SHP77 (cell line): ENCODE results near the gene MPC2.
"Not testable (repeated sequence)": the region's sequence is repeated elsewhere in the genome, so short reads cannot be mapped to it uniquely, and the experiment has no call there.

Experiments
- DNase-seq, 2 experiments: peaks; one replicate each; lab custom pipeline; 2025; lab: John Stamatoyannopoulos, UW

Gene MPC2

GRCh38 chr1:167934426-167935215 is 2.3 kb downstream of the MPC2 start:
- no peak for DNase-seq

DNA sequence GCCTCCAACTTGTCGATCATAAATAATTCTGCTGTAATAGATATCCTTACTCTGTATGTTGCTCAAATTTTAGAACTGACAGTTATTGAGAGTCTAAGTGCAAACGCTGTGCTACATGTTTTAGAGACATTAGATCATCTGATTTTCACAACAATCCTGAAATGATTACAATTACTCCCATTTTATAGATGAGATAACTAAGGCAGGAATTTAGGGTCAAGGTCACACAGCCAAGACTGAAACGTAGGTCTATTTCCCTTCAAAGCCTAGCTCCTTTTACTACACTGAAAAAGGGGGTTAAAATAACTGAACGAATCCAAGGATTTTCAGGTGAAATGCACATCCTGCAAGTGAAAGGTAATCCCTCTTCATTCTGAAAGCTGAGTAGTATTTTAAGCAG is 3.1 kb downstream of the MPC2 start:
- DNase-seq = no peak

- DNase-seq = no peak
Observed at GRCh38 chr1:167929725-167930124, 7.1 kb downstream of the MPC2 start.

GRCh38 chr1:167928919-167929318 is 8.0 kb downstream of the MPC2 start:
- not testable (repeated sequence) for DNase-seq

DNA sequence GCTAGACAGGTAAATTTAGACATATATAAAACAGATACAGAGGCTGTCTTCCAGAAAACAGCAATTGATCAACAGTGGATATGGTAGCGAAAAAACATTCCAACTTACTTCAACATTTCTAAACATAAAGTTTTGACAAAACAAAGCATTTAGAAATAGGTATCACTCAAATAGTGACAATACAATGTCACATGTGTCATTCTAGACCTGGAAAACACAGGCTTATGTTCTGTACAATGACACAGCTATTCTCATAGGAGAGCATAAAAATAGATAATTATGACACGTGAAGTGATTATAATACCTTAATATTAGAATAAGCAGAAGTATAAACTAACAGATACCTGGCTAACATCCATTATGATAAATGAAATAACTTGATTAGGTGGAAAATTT is 8.4 kb downstream of the MPC2 start:
- DNase-seq = no peak

GRCh38 chr1:167927046-167927754 is 9.7 kb downstream of the MPC2 start:
- DNase-seq = no peak

DNA sequence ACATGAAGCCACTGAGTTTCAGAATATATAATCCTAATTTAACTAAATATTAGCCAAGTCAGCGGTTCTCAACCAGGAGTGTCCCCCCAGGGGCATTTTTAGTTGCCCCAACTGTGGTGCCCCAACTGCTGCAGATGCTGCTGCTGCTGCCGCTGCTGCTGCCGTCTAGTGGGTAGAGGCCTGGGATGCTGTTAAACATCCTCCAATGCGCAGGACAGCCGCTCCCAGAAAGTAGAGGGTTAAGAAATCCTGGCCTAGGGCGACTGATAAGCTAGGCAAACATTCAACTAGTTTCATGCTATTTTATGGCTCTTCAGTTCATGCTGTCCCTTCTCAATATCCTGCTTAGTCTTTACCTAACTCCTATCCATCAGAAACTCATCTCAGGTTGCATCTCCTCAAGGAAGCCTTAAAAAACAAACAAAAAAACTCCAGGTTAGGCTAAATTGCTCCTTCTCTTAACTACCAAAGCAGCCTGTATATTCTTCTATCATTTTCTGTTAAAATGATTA is 10.3 kb downstream of the MPC2 start:
- DNase-seq = no peak

DNA sequence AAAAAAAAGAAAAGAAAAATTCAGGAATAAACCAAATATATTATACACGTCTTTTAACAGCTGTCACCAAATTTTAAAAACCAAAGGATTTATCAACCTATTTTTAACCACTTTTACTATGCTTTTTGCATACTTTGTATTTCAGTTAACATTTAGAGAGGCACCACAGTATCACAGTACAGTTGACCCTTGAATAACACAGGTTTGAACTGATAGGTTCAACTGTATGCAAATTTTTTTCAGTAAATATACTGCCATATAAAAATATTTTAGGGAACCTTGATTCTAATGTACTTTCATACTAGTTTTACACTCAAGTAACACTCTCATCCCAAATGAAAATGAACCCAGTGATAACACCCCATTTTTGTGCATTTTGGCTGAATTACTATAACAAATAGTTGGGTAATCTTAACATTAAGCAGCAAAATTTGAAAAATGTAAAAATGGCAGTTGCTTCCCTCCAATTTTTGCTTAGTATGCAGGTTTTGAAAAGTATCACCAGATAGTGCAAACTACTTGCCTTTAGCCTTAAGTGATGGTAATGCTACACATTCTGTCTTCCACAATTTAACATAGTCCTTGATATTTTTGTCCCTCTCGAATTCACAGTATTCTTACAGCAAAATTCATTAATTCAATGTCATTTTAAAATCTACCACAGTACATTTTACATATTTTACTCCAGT is 12.2 kb downstream of the MPC2 start:
- no peak for DNase-seq

- no peak for DNase-seq
Observed at GRCh38 chr1:167924102-167924501, 12.8 kb downstream of the MPC2 start.

GRCh38 chr1:167923324-167924056 is 13.4 kb downstream of the MPC2 start:
- DNase-seq = no peak

- DNase-seq = no peak
Observed at GRCh38 chr1:167922611-167923074, 14.2 kb downstream of the MPC2 start.

DNA sequence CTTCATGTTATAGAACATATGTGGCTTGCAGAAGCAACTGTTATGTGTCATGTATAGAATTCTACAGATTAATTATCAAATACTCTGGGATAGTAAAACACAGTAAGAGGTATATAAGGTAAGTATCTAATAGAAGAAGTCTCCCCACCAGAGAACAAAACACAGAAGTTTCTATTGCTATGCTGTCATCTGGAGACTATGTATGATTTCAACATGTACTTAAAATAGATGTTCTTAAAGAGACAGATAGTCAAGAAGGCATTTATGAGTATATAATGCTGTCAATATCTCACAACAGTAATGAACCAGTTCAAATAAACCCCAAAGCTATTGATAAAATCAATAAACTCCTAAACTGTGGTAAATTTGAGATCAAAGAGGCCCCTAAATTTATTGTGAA is 14.8 kb downstream of the MPC2 start:
- no peak for DNase-seq

DNA sequence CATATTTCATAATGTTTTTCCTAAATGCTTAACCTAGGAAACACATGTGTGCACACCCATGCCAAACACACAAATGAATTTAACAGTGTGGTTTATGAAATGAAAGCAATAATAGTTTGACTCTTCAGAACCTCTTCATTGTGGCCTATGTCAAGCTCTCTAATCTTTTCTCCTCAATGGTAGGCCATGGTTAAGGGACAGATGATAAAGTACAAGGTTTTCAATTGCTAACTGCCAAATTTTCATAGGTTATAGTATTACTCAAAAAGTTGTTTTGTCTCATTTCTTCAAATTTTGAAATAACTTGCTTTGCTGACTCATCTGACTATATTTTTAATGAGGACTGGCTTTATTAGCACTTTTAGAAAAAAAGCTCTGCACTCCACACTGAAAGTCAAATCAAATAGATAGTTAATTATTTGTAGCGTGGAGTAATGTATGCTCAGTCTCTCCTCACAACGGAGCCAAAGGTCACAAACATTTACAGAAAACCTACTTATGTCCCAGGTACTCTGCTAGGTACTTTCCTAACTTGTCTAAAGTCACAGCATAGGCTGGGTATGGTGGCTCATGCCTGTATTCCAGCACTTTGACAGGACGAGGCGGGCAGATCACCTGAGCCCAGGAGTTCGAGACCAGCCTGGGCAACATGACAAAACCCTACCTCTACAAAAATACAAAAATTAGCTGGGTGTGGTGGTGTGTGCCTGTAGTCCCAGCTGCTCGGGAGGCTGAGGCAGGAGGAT is 19.9 kb downstream of the MPC2 start:
- DNase-seq = no peak

DNA sequence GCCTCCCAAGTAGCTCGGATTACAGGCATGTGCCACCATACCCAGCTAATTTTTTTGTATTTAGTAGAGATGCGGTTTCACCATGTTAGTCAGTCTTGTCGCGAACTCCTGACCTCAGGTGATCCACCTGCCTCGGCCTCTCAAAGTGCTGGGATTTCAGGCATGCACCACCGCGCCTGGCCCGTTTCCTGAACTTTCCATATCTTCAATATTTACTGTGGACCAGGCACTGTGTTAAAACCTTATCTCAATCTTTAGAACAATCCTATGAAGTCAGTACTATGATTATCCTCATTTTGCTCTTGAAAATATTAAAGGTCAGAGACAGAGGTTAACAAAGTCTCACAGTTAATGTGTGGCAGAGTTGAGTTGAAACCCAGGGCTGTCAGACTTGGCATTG is 21.3 kb downstream of the MPC2 start:
- DNase-seq = no peak

DNA sequence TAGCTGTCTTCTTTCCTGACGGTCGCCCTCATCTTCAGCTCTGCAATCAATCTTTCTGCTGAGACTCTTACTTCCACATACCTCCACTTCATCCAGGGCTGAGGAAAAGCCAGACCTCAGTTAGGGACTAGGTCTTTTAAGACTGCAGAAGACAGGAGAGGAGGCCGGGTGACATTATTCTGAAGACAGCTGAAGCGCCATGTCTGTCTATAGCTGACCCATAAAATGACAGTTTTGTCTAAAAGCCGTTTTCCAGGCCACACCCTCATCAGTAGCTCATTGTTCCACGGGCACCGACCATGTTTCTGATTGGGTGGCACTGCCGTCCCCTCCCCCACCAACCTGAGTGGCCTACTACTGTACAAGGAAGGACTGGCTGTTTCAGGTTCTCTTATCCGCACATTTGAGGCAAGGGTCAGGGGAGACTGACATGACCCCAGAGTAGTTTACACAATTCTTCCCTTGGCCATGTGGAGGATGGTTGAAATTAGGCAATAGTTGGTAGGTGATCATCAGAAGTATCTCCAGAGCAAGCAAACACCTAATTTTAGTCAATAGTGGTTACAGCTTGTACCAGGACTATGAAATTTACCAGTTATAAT is 22.9 kb downstream of the MPC2 start, which contains the start of gene ADCY10:
Gene ADCY10 (minus strand): TSS at position 240 of the 602 bp plus-strand sequence. CDS start 8,994 bp downstream, outside the sequence.
- DNase-seq = no peak

DNA sequence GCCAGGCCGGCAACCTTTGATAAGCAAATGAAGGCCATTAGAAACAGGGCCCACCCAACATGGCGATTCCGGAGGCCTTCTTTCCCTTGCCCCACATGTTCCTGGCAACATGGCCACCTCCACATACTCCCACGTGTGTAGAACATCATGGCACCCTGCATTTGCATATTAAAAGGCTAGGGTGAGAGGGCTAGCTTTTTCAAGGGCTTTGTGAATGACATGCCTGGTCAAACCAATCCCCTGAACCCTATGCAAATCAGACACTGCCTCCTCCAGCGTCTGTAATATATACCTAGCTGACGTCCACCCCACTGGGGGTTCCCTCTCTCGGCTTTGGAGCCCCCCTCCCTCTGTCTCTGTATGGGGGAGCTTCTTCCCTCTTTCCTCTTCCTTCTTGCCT is 24.6 kb downstream of the MPC2 start:
- no peak for DNase-seq

- DNase-seq = no peak
Observed at GRCh38 chr1:167911413-167911812, 25.5 kb downstream of the MPC2 start.

DNA sequence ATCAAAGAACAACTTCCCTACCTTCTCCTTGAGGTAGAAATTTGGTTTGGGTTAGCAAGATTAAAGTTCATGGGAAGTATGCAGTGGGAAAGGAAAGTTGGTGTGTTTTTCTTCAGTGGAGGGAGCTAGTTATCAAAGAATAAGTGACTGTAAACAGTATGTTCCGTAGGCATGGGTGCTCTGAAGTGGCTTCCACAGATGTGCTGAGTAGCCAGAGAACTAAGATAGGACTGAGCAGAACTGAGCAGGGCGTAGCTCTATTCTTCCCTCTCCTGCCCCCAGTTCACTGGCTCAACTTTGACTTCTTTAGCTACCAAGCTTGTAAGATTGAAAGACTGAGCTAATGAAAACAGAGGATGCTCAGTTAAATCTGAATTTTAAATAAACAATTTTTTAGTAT is 26.3 kb downstream of the MPC2 start:
- DNase-seq = no peak

DNA sequence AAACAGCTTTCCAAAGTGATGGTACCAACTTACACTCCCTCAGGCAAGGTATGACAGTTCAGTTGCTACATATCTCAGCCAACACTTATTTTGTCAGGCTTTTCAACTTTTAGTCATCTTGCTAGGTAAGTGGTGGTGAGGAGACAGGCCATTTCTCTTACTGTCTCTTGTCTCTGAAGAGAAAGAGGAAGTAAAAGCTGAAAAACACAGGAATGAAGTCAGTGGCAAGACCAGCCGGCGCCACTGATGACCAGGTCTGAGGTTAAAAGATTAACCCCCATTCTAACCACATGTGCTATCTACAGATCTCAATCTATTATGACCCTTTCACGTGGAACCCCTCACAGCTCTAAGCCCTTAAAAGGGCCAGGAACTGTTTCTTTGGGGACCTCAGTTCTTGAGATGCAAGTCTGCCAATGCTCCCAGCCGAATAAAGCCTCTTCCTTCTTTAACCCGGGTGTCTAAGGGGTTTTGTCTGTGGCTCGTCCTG is 27.1 kb downstream of the MPC2 start:
- no peak for DNase-seq

- no peak for DNase-seq
Observed at GRCh38 chr1:167905671-167906070, 31.2 kb downstream of the MPC2 start.

GRCh38 chr1:167905182-167905581 is 31.7 kb downstream of the MPC2 start:
- no peak for DNase-seq
